GM19372 (cell line): Measurements from ENCODE around the gene MAP10.

Source experiments
- ATAC-seq: cut with Tn5 transposase; IDR thresholded peaks from one replicate; pipeline ENCODE4 v1.9.1; 2021; ENCODE audit warnings: mild to moderate bottlenecking, low read depth, moderate library complexity; ENCODE audit not compliant: unreplicated experiment

Gene MAP10

GRCh38 chr1:232797856-232798510, 7.2 kb upstream of the MAP10 start:
- ATAC-seq = no peak

- no peak for ATAC-seq
Observed at GRCh38 chr1:232798920-232799319, 6.3 kb upstream of the MAP10 start.

GRCh38 chr1:232806186-232806510, 932 bp downstream of the MAP10 start:
- no peak for ATAC-seq

GRCh38 chr1:232810856-232811255, 5.6 kb downstream of the MAP10 start:
- ATAC-seq = no peak

GRCh38 chr1:232812560-232812959, 7.3 kb downstream of the MAP10 start:
- ATAC-seq = no peak

GRCh38 chr1:232813097-232813496, 7.9 kb downstream of the MAP10 start:
- no peak for ATAC-seq

GRCh38 chr1:232813760-232814159, 8.5 kb downstream of the MAP10 start:
- no peak for ATAC-seq

- no peak for ATAC-seq
Observed at GRCh38 chr1:232816324-232816723, 11.1 kb downstream of the MAP10 start.

- ATAC-seq = no peak
Observed at GRCh38 chr1:232818040-232818439, 12.8 kb downstream of the MAP10 start.

- no peak for ATAC-seq
Observed at GRCh38 chr1:232820431-232820830, 15.2 kb downstream of the MAP10 start.

GRCh38 chr1:232822530-232822929, 17.3 kb downstream of the MAP10 start:
- no peak for ATAC-seq

GRCh38 chr1:232826318-232826717, 21.1 kb downstream of the MAP10 start:
- ATAC-seq = no peak

GRCh38 chr1:232830661-232831060, 25.4 kb downstream of the MAP10 start:
- no peak for ATAC-seq

- ATAC-seq = no peak
Observed at GRCh38 chr1:232831895-232832294, 26.7 kb downstream of the MAP10 start.

GRCh38 chr1:232834066-232834465, 28.9 kb downstream of the MAP10 start:
- ATAC-seq = no peak

- ATAC-seq = no peak
Observed at GRCh38 chr1:232835166-232835565, 29.9 kb downstream of the MAP10 start.

GRCh38 chr1:232837087-232837486, 31.9 kb downstream of the MAP10 start:
- ATAC-seq = no peak

GRCh38 chr1:232841823-232842565, 36.8 kb downstream of the MAP10 start:
- ATAC-seq = no peak

GRCh38 chr1:232844791-232845190, 39.6 kb downstream of the MAP10 start:
- ATAC-seq = no peak

GRCh38 chr1:232845406-232845955, 40.3 kb downstream of the MAP10 start:
- no peak for ATAC-seq

- ATAC-seq = no peak
Observed at GRCh38 chr1:232851532-232851931, 46.3 kb downstream of the MAP10 start.
